ENCODE data around the gene TARS3.
A peak's percentile ranks its signal among the peaks of the same experiment; 100 is the strongest.

GRCh38 chr15:101617390-101617965 lies 106.8 kb downstream of the TARS3 start:
- TF ChIP-seq GATA3 (IDR thresholded peaks at IDR 0.05; ENCODE audit: low read depth, low read length) (no peak), GATA2 (IDR thresholded peaks at IDR 0.05; ENCODE audit: low read depth, low read length) (0 out of 2 replicates have a peak, but pooled peaks have one; percentile 21)

Data from SH-SY5Y (cell line).